Psoas muscle (tissue), 8 donors: ENCODE results near the gene CYSLTR2. TPM values are rescaled to one million over a fixed set of nuclear protein-coding genes. Genes with fewer than 3 reads are reported as not detected.

ENCODE experiments used
- ATAC-seq, 4 donors: fragments of 200-7000 bp; cut with Tn5 transposase; one replicate each; pipeline ENCODE4 v1.9.1; 2020; ENCODE audit warnings: moderate library complexity in 3 of 4, mild to moderate bottlenecking in 2 of 4
- DNase-seq, 2 donors: peaks; one replicate each; pipeline ENCODE4 v3.0.0-alpha.2; 2020
- H3K27ac ChIP-seq: fragments of 200-600 bp; one replicate; pipeline ENCODE4 v1.8.0; 2022
- H3K27me3 ChIP-seq, 3 donors: fragments of 200-600 bp in 1 of 3; one replicate each; pipeline versions ENCODE4 v1.6.1 to v1.8.0; 2013 to 2022; ENCODE audit warnings: low read length in 2 of 3, mild to moderate bottlenecking in 2 of 3, moderate library complexity in 1 of 3; ENCODE audit not compliant: insufficient read depth in 3 of 3
- H3K36me3 ChIP-seq, 2 donors: fragments of 200-600 bp in 1 of 2; one replicate each; pipeline versions ENCODE4 v1.6.1 to v1.8.0; 2013 to 2022; ENCODE audit warnings: low read depth in 1 of 2, mild to moderate bottlenecking in 1 of 2, moderate library complexity in 1 of 2; ENCODE audit not compliant: insufficient read depth in 1 of 2
- H3K4me1 ChIP-seq: fragments of 200-600 bp; one replicate; pipeline ENCODE4 v1.8.0; 2022
- H3K4me3 ChIP-seq: fragments of 200-600 bp; one replicate; pipeline ENCODE4 v1.8.0; 2022; ENCODE audit warnings: mild to moderate bottlenecking
- H3K9me3 ChIP-seq: fragments of 200-600 bp; one replicate; pipeline ENCODE4 v1.8.0; 2022
- CTCF ChIP-seq: fragments of 200-600 bp; IDR thresholded peaks from one replicate; pipeline ENCODE4 v1.8.0; 2022; ENCODE audit warnings: antibody characterized with exemption
- WGBS, 3 donors: extraction: QIAGEN DNeasy Blood & Tissue Kit; methylation state at CpG; one replicate each; pipeline versions ENCODE4 v1.1.6 to v1.1.7; 2013; 5-methylcytosine and 5-hydroxymethylcytosine counted together
- intact Hi-C, 2 donors: fragments of 100-400 bp; cut with DNase I; formaldehyde crosslinking; loops; one replicate each; pipeline versions ENCODE4 v1.11.0 to v1.14.2; 2022
- long read RNA-seq, 2 donors: library from polyadenylated mRNA; unstranded; transcript quantifications; one replicate each; pipeline ENCODE4 v2.0.0, GENCODE V29; 2021
- polyA plus RNA-seq, 3 donors: library from polyadenylated mRNA; stranded (reverse); fragments of 200-250 nt; gene quantifications; one replicate each; pipeline ENCODE4 v1.2.3, GENCODE V29; 2013
- total RNA-seq, 4 donors: library from RNA; stranded (reverse); fragmentation: NEBNext Ultra II Directional in 2 of 4; extraction: Animal tissue kit (Norgen Biotek cat#: 25700) in 2 of 4; gene quantifications; one replicate each; pipeline versions ENCODE4 v1.2.1 to v1.2.4, GENCODE V29; 2021 to 2023
- donor health status: healthy with polysubstance abuse.
- donor health status: DM: no; HTN: no; CAD: no; lungs with moderate emphysema.
- donor health status: Bipolar disorder and iron deficiency.
- donor health status: healthy.
- donor health status: DM: yes; HTN: yes; CAD: no.
- donor health status: DM: no; HTN: no; CAD: no.
- donor health status: DM: no; HTN: no; CAD: no.
- donor health status: DM: yes; HTN: yes; CAD: no.

Gene CYSLTR2
- total RNA-seq (under 1 TPM in 3 of 4 donors, not detected in 1; 0.04 to 0.49 (median 0.18) TPM), polyA plus RNA-seq (under 1 TPM; 0.01 to 0.04 (median 0.03) TPM)
- long read RNA-seq, donor 1 = 0 reads
- long read RNA-seq, donor 2 = 0 reads

- Histone ChIP-seq H3K27ac (no peak within 1 kb of the TSS), H3K9me3 (no peaks in the 10 kb centered on the region), H3K4me3 (no peak within 1 kb of the TSS), H3K36me3 (no peaks in the 10 kb centered on the region), H3K27me3 (no peaks in the 10 kb centered on the region), H3K4me1 (no peaks in the 10 kb centered on the region)
- DNase-seq (no peak), ATAC-seq (peak in 1 of 4 donors; percentile 24)
- no peak for TF ChIP-seq CTCF
- intact Hi-C loops = no loop called here
- WGBS, 3 donors = 35 to 46% (median 36%) methylated on average over 1 of the region's 1 CpG
Observed at GRCh38 chr13:48653472-48653939, at the start of gene CYSLTR2. CYSLTR2 (plus strand) TSS chr13:48653929; CDS start chr13:48706818, 52,889 bp downstream.

- DNase-seq = no peak
- intact Hi-C loops = no loop called here
- Histone ChIP-seq H3K27ac (no peak overlapping the region), H3K4me3 (no peak overlapping the region), H3K9me3 (no peaks in the 10 kb centered on the region), H3K4me1 (no peaks in the 10 kb centered on the region), H3K27me3 (no peaks in the 10 kb centered on the region), H3K36me3 (no peaks in the 10 kb centered on the region)
- TF ChIP-seq CTCF = no peak
- WGBS, 3 donors = 70 to 80% (median 75%) methylated on average over 2 of the region's 2 CpGs
- ATAC-seq = no peak
Observed at GRCh38 chr13:48615049-48615448, 38.7 kb upstream of the CYSLTR2 start.

GRCh38 chr13:48618937-48619336, 34.8 kb upstream of the CYSLTR2 start:
- TF ChIP-seq CTCF = no peak
- ATAC-seq (no peak), DNase-seq (no peak)
- no peaks in the 10 kb centered on the region for H3K4me1 ChIP-seq
- H3K27me3 ChIP-seq = no peaks in the 10 kb centered on the region
- no peaks in the 10 kb centered on the region for H3K9me3 ChIP-seq
- no peak overlapping the region for H3K27ac ChIP-seq
- intact Hi-C loops = no loop called here
- WGBS, 3 donors = 94 to 100% (median 100%) methylated on average over 3 of the region's 3 CpGs
- H3K36me3 ChIP-seq = no peaks in the 10 kb centered on the region
- no peak overlapping the region for H3K4me3 ChIP-seq

GRCh38 chr13:48621056-48621455, 32.7 kb upstream of the CYSLTR2 start:
- 56 to 75% (median 75%) methylated on average over 3 of the region's 3 CpGs for WGBS, 3 donors
- no peak for TF ChIP-seq CTCF
- Histone ChIP-seq H3K9me3 (no peaks in the 10 kb centered on the region), H3K36me3 (no peaks in the 10 kb centered on the region), H3K4me3 (no peak overlapping the region), H3K27me3 (no peaks in the 10 kb centered on the region), H3K4me1 (no peaks in the 10 kb centered on the region), H3K27ac (no peak overlapping the region)
- intact Hi-C loops = no loop called here
- no peak for DNase-seq
- no peak for ATAC-seq

- 70 to 93% (median 79%) methylated on average over 4 of the region's 4 CpGs for WGBS, 3 donors
Observed at GRCh38 chr13:48624016-48624415, 29.7 kb upstream of the CYSLTR2 start.

More at GRCh38 chr13:48624016-48624415, 29.7 kb upstream of the CYSLTR2 start:
- H3K27me3 ChIP-seq = no peaks in the 10 kb centered on the region
- no peak overlapping the region for H3K27ac ChIP-seq
- no peaks in the 10 kb centered on the region for H3K4me1 ChIP-seq
- TF ChIP-seq CTCF = no peak
- no peak for DNase-seq
- intact Hi-C loops = no loop called here
- no peak overlapping the region for H3K4me3 ChIP-seq
- H3K9me3 ChIP-seq = no peaks in the 10 kb centered on the region
- ATAC-seq = no peak
- no peaks in the 10 kb centered on the region for H3K36me3 ChIP-seq
